CD4-positive, alpha-beta memory T cell (primary cell): ENCODE results near the gene ATRAID. TPM values are rescaled to one million over a fixed set of nuclear protein-coding genes. Genes with fewer than 3 reads are reported as not detected.

Experiments used
- CTCF ChIA-PET: fragments of 350-600 bp; sonication (Branson Sonifier 250); formaldehyde crosslinking; loops from one replicate; lab custom pipeline; 2021; ENCODE audit warnings: inconsistent platforms; ENCODE audit not compliant: partially characterized antibody; lab: Charles Lee
- POLR2A ChIA-PET: fragments of 350-600 bp; sonication (Branson Sonifier 250); formaldehyde crosslinking; loops from one replicate; lab custom pipeline; 2021; ENCODE audit not compliant: partially characterized antibody; lab: Charles Lee
- DNase-seq, 5 donors: peaks; one replicate each; pipeline versions ENCODE4 v3.0.0 to v3.0.0-alpha.2; 2020 to 2022; ENCODE audit warnings: mixed read lengths in 1 of 5
- H3K27ac ChIP-seq: one replicate; pipeline ENCODE4 v1.7.0; 2013; ENCODE audit warnings: low read depth, low read length
- H3K27me3 ChIP-seq: 2 replicates; pipeline ENCODE4 v1.7.0; 2013; ENCODE audit warnings: mild to moderate bottlenecking, low read length, moderate library complexity; ENCODE audit not compliant: insufficient read depth
- H3K36me3 ChIP-seq: 2 replicates; pipeline ENCODE4 v1.7.0; 2013; ENCODE audit warnings: mild to moderate bottlenecking, low read length, moderate library complexity; ENCODE audit not compliant: insufficient read depth
- H3K4me1 ChIP-seq: 2 replicates; pipeline ENCODE4 v1.7.0; 2013; ENCODE audit warnings: mild to moderate bottlenecking, low read length, moderate library complexity; ENCODE audit not compliant: insufficient read depth
- H3K4me3 ChIP-seq, 2 donors: one replicate each; pipeline ENCODE4 v1.7.0; 2013; ENCODE audit warnings: low read length in 2 of 2, mild to moderate bottlenecking in 1 of 2
- H3K9me3 ChIP-seq, 2 donors: one replicate each; pipeline ENCODE4 v1.7.0; 2013; ENCODE audit warnings: low read length in 2 of 2, control low read depth in 1 of 2; ENCODE audit not compliant: control insufficient read depth in 1 of 2
- H3K27ac Mint-ChIP-seq, 7 donors: one replicate each; pipeline ENCODE4 v1.8.0; 2020 to 2021; ENCODE audit warnings: mixed read lengths in 7 of 7, mild to moderate bottlenecking in 6 of 7, inconsistent platforms in 3 of 7, moderate library complexity in 3 of 7
- H3K27me3 Mint-ChIP-seq, 2 donors: one replicate each; pipeline ENCODE4 v1.8.0; 2020 to 2021; ENCODE audit warnings: mixed read lengths in 2 of 2
- H3K36me3 Mint-ChIP-seq, 2 donors: one replicate each; pipeline ENCODE4 v1.8.0; 2020 to 2021; ENCODE audit warnings: mixed read lengths in 2 of 2, inconsistent platforms in 1 of 2, mild to moderate bottlenecking in 1 of 2
- H3K4me1 Mint-ChIP-seq, 4 donors: one replicate each; pipeline ENCODE4 v1.8.0; 2020 to 2021; ENCODE audit warnings: mixed read lengths in 4 of 4, mild to moderate bottlenecking in 1 of 4
- H3K4me3 Mint-ChIP-seq, 8 donors: one replicate each; pipeline ENCODE4 v1.8.0; 2020 to 2021; ENCODE audit warnings: mixed read lengths in 8 of 8, mild to moderate bottlenecking in 7 of 8, moderate library complexity in 6 of 8, inconsistent platforms in 3 of 8
- H3K9me3 Mint-ChIP-seq, 8 donors: one replicate each; pipeline ENCODE4 v1.8.0; 2020 to 2021; ENCODE audit warnings: mixed read lengths in 8 of 8, mild to moderate bottlenecking in 5 of 8, inconsistent platforms in 3 of 8, moderate library complexity in 1 of 8
- intact Hi-C: fragments of 100-400 bp; cut with micrococcal nuclease; formaldehyde crosslinking; loops from one replicate; pipeline ENCODE4 v1.15.1; 2023
- polyA plus RNA-seq, 2 donors: library from polyadenylated mRNA; unstranded; fragments of 300-500 nt; fragmentation: Illumina TruSeq; gene quantifications; one replicate each; pipeline ENCODE4 v1.2.3, GENCODE V29; 2021
- total RNA-seq, 2 experiments: library from RNA; stranded (reverse); gene quantifications; one replicate each; pipeline ENCODE4 v1.2.3, GENCODE V29; 2021

ATRAID gene, protein sequence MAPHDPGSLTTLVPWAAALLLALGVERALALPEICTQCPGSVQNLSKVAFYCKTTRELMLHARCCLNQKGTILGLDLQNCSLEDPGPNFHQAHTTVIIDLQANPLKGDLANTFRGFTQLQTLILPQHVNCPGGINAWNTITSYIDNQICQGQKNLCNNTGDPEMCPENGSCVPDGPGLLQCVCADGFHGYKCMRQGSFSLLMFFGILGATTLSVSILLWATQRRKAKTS
- total RNA-seq (100 to 1,000 TPM; 103 to 109 TPM), polyA plus RNA-seq (100 to 1,000 TPM; 279 to 443 TPM)

DNA sequence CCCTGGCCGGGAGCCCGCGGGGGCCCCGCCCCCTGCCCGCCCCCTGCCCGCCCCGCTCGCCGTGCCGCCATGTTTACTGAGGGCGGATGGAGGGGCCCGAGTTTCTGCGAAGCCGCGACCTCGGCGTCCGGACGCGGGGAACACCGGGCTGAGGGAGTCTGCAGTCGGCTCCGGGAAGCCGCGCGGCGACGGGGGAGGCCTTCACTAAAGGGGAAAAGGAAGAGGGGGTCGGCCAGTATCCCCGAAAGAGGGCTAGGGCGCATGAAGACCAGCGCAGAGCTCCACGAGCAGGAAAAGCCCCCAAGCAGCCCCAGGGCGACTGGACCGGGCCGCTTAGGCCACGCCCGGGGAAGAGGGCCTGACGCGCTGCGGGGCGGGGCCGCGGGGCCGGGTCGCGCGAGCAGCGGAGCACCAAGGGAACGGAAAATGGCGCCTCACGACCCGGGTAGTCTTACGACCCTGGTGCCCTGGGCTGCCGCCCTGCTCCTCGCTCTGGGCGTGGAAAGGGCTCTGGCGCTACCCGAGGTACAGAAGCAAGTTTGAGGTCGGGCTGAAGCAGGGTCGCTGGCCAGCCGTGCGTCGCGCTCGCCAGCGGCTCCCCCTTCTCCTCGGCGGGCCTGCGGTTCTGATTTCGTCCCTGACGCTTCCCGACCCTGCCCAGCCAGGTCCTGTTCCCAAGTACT, at the start of gene ATRAID, which contains the start of gene SLC5A6:
TSS of gene ATRAID (plus strand) at position 99 of the 683 bp plus-strand sequence. CDS start at position 427, 328 bp downstream.
TSS of gene SLC5A6 (minus strand) at position 326 of the 683 bp plus-strand sequence. CDS start 4,618 bp downstream, outside the sequence.
- Histone ChIP-seq H3K27ac (peak within 1 kb of the TSS; percentile 99), H3K4me3 (peak within 1 kb of the TSS; percentile 71 to 94), H3K9me3 (no peaks in the 10 kb centered on the region), H3K4me1 (peaks cover 22% of the 10 kb centered on the region), H3K36me3 (peaks cover 18% of the 10 kb centered on the region), H3K27me3 (no peaks in the 10 kb centered on the region)
- intact Hi-C loops, result loop anchor here (1.0 to 10.0 kb wide), 6 partner anchors 78 to 1847 kb away; partner anchors contain the start of genes EIF2B4, KHK, NRBP1 and PPM1G
- POLR2A ChIA-PET, result interaction anchor here (0.6 to 2.7 kb wide), 15 partner anchors 8 to 452 kb away, joined by 3 to 14 read pairs (median 4); partner anchors contain the start of genes AGBL5, KHK, OST4 and PREB
- CTCF ChIA-PET, result no interaction called here
- peak; percentile 89 to 93 (median 92) for DNase-seq
- Mint-ChIP-seq H3K9me3 (peaks cover 0 to 2% (median 0%) of the 10 kb centered on the region in 8 donors), H3K4me1 (peaks cover 23 to 37% (median 31%) of the 10 kb centered on the region in 4 donors), H3K27ac (peak within 1 kb of the TSS; percentile 97 to 100 (median 100)), H3K4me3 (peak within 1 kb of the TSS; percentile 95 to 100 (median 100)), H3K27me3 (no peaks in the 10 kb centered on the region), H3K36me3 (peaks cover 6 to 48% of the 10 kb centered on the region in 2 donors)

DNA sequence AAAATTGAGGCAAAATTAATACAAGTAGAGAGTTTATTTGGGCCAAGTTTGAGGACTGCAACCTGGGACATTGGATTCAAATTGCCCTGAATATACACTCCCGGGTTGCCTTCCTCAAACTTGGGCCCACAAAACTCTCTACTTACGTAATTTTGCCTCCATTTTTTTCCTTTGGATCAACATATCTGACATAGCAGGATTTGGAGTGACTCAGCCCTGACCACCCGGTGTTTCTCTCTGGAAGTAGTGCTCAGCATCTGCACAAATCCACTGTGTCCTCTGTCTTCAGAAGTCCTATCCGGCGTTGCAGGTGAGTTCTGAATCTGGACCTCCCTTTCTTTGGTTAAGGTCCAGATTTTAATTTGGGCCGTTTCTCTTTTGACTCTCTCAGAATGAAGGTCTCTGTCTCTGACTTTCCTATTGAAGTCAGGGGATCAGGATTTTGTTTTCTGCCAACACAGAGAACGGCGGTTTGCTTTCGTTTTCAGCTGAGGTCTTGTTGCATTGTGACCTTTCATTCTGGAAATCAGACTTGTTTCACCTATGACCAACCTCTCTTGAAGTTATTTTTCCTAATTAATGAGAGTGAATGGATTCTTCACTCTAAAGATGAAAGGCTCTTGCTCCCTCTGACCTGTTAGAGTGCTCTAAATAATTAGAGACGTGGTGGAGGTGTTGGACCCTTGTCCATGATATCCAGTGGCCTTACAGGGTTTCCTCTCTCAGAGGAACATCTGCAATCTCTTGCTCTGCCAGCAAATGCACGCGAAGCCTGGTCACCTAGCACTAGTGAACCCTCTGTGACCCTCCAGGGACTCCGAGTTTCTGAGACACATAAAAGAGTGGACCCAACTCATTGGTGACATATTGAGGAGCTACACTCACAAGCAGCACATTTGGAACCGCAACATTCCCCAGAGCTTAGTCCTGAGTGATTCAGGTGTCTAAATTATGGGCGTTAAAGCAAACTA, 49.4 kb upstream of the ATRAID start:
- H3K27me3 ChIP-seq, result no peaks in the 10 kb centered on the region
- no peaks in the 10 kb centered on the region for H3K9me3 ChIP-seq
- no peak overlapping the region for H3K4me3 ChIP-seq
- intact Hi-C loops, result no loop called here
- no peak overlapping the region for H3K27ac ChIP-seq
- H3K36me3 ChIP-seq, result no peaks in the 10 kb centered on the region
- ChIA-PET POLR2A (no interaction called here), CTCF (interaction anchor here (0.6 kb wide), 1 partner anchor 74 kb away, joined by 4 read pairs; no protein-coding TSS in a partner anchor)
- no peaks in the 10 kb centered on the region for H3K4me1 ChIP-seq
- Mint-ChIP-seq H3K4me3 (no peak overlapping the region), H3K27ac (no peak overlapping the region), H3K36me3 (no peaks in the 10 kb centered on the region), H3K9me3 (no peaks in the 10 kb centered on the region), H3K27me3 (peaks cover 0 to 7% of the 10 kb centered on the region in 2 donors), H3K4me1 (peaks cover 0 to 4% (median under 1%) of the 10 kb centered on the region in 4 donors)
- DNase-seq, result no peak

DNA sequence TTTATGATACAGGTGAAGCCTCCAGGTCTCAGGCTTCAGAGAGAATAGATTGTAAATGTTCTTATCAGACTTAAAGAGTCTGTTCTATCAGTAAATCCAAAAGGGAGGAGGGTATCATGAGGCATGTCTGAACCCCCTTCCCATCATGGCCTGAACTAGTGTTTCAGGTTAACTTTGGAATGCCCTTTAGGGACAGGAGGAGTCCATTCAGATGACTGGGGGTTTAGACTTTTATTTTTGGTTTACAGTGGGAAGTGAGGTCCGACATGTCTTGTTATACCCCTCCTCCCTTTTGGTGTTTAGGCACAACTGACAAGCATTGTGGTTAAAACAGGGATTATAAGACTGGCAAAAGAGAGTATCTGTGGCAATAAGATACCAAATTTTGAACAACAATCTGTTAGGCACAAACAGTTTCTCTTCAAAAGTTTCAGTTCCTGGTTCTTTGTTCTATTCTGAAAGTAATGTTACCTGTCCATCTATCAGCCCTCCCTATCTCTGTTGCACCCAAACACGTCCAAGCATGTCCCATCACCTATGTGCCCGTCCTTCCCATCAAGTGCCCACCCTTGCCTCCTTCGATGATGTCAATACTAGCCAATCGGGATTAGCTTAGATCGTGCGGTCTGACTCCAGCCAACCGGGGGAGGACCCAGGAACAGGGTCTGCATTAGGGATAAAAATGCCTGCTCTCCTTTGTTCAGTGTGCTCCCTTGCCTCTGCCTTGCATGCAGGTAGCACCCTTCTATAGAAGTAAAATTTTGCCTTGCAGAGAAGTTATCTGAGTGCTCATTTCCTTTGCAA, 46.7 kb upstream of the ATRAID start:
- H3K27ac Mint-ChIP-seq, result no peak overlapping the region
- H3K4me1 ChIP-seq, result no peaks in the 10 kb centered on the region
- H3K4me1 Mint-ChIP-seq, result peaks cover 0 to 4% (median 2%) of the 10 kb centered on the region in 4 donors
- H3K4me3 ChIP-seq, result no peak overlapping the region
- no peaks in the 10 kb centered on the region for H3K27me3 ChIP-seq
- peaks cover 3 to 9% of the 10 kb centered on the region in 2 donors for H3K27me3 Mint-ChIP-seq
- H3K9me3 Mint-ChIP-seq, result no peaks in the 10 kb centered on the region
- ChIA-PET POLR2A (no interaction called here), CTCF (interaction anchor here (0.7 kb wide), 1 partner anchor 1965 kb away, joined by 3 read pairs; no protein-coding TSS in a partner anchor)
- no peak overlapping the region for H3K27ac ChIP-seq
- no peak for DNase-seq
- H3K4me3 Mint-ChIP-seq, result no peak overlapping the region
- H3K9me3 ChIP-seq, result no peaks in the 10 kb centered on the region
- no peaks in the 10 kb centered on the region for H3K36me3 Mint-ChIP-seq
- intact Hi-C loops, result no loop called here
- H3K36me3 ChIP-seq, result no peaks in the 10 kb centered on the region

DNA sequence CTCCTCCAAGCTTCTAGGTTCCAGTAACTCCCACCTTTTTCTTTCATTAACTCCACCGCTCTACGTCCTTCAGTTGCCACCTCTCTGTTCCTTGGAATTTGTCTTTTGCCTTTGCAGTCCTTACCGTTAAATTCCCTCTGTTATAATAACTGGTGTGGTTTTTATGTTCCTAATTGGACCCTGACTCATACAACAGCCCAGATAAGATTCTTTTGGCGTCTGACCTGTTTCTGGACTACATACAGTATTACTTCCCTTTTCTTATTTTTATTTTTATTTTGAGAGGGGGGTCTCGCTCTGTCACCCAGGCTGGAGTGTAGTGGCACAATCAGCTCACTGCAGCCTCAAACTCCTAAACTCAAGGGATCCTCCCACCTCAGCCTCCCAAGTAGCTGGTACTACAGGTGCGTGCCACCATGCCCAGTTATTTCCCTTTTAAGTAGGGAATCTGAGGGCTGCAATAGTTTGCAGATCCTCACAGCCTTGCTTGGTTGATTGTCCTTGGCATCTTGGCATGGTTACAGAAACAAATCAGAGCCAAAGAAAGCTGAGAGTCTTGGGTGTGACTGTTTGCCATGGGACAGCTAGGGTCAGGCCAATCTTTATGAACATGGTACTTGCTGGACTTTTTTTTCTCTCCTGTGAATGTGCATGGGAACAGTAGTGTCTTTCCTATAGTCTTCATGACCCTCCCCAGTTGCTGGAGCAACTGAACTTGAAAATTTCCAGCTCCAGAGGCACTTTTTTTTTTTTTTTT, 41.1 kb upstream of the ATRAID start:
- H3K9me3 ChIP-seq, result no peaks in the 10 kb centered on the region
- no peak overlapping the region for H3K27ac ChIP-seq
- Mint-ChIP-seq H3K4me1 (peaks cover 0 to 8% (median 4%) of the 10 kb centered on the region in 4 donors), H3K27ac (no peak overlapping the region), H3K9me3 (no peaks in the 10 kb centered on the region), H3K27me3 (peaks cover 10 to 12% of the 10 kb centered on the region in 2 donors), H3K4me3 (peak overlapping the region in 4 of 8 donors; percentile 39 to 59 (median 53)), H3K36me3 (no peaks in the 10 kb centered on the region)
- ChIA-PET CTCF (interaction anchor here (0.7 to 2.7 kb wide), 18 partner anchors 10 to 690 kb away, joined by 3 to 19 read pairs (median 4); partner anchors contain the start of gene TRIM54), POLR2A (no interaction called here)
- intact Hi-C loops, result loop anchor here (1.0 kb wide), 1 partner anchor 133 kb away; no protein-coding TSS in a partner anchor
- H3K4me1 ChIP-seq, result no peaks in the 10 kb centered on the region
- DNase-seq, result no peak
- H3K36me3 ChIP-seq, result no peaks in the 10 kb centered on the region
- H3K27me3 ChIP-seq, result no peaks in the 10 kb centered on the region
- no peak overlapping the region for H3K4me3 ChIP-seq

DNA sequence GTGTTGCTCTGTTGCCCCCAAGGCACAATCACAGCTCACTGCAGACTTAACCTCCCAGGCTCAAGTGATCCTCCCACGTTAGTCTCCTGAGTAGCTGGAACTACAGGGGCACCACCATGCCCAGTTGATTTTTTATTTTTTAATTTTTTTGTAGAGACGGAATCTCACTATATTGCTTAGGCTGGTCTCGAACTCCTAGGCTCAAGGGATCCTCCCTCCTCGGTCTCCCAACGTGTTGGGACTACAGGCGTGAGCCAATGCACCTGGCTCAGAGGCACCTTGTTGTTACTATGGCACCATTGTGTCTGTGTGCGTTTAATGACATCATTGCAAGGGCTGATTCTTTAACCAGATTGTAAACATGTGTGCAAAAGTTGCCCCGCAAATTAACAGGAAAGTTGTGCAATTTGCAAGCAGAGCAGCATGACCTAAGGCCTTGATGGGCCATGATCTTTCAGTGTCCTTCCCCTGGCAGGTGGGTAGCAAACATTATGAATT, 40.4 kb upstream of the ATRAID start:
- intact Hi-C loops, result no loop called here
- Mint-ChIP-seq H3K9me3 (no peaks in the 10 kb centered on the region), H3K27ac (no peak overlapping the region), H3K27me3 (peaks cover 14 to 15% of the 10 kb centered on the region in 2 donors), H3K4me3 (no peak overlapping the region), H3K4me1 (peaks cover 0 to 8% (median 4%) of the 10 kb centered on the region in 4 donors), H3K36me3 (no peaks in the 10 kb centered on the region)
- H3K4me3 ChIP-seq, result no peak overlapping the region
- H3K36me3 ChIP-seq, result no peaks in the 10 kb centered on the region
- H3K27me3 ChIP-seq, result no peaks in the 10 kb centered on the region
- no peak overlapping the region for H3K27ac ChIP-seq
- no peaks in the 10 kb centered on the region for H3K9me3 ChIP-seq
- ChIA-PET CTCF (interaction anchor here (0.7 to 2.7 kb wide), 10 partner anchors 11 to 691 kb away, joined by 3 to 19 read pairs (median 4); no protein-coding TSS in a partner anchor), POLR2A (no interaction called here)
- H3K4me1 ChIP-seq, result no peaks in the 10 kb centered on the region
- DNase-seq, result no peak
